RCC 7860 (cell line): Measurements from ENCODE around the gene CNTNAP3B.
A peak's percentile ranks its signal among the peaks of the same experiment; 100 is the strongest.
"Not testable (repeated sequence)": the region's sequence is repeated elsewhere in the genome, so short reads cannot be mapped to it uniquely, and the experiment has no call there.

Experiments used
- DNase-seq: peaks from one replicate; pipeline ENCODE4 v3.0.0-alpha.2; 2015; ENCODE audit warnings: low spot score
- FAIRE-seq: peaks from 2 replicates; lab custom pipeline; 2012; peaks lifted over from hg19 to GRCh38; lab: Jason Lieb, UNC

The CNTNAP3B gene

DNA sequence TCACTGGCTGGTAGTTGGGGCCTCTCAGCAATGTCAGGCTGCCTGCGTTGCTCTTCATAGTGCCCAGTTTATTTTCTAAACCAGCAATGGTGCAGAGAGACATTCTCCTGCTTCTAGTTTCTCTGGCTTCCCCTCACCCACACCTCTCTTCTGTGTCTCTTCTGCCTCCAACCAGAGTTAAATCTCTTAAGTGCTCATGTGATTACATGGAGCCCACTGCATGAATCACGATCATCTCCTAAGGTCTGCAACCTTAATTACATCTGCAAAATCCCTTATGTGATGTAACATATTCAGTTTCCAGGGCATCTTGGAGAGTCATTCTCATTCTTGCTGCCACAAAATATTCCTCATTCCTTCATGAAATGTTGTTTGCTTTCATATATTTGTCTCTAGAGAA is 149.0 kb downstream of the CNTNAP3B start:
- DNase-seq, FAIRE-seq: not testable (repeated sequence)

DNA sequence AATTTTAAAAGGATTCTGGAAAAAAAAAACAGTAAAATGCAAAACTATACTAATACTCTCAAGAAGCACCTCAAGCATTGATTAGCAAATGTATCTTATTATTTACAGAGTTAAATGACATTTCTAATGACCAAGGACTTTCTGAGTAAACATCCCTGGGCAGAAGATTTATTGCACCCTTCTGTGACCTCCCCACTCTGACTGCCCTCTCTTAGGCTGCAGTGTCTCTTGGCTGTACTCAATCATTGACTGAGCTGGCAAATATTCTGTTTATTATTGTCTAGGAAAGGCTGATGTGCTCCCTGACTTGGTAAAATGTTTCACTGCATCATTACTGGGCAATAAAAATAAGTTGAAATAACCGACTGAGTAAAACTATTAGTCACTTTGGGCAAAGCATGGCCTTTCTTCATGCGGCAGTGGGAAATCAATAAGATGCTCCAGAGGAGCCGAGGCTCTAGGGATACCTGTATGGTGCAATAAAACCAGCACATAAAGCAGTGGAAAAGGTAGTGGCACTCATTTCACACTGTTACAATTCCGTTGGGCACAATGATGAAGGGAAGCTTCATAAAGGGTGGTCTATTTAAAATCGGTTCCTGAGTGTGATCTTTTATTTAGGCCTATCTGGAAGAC is 151.1 kb downstream of the CNTNAP3B start:
- DNase-seq, result not testable (repeated sequence)
- peak; percentile 70 for FAIRE-seq

DNA sequence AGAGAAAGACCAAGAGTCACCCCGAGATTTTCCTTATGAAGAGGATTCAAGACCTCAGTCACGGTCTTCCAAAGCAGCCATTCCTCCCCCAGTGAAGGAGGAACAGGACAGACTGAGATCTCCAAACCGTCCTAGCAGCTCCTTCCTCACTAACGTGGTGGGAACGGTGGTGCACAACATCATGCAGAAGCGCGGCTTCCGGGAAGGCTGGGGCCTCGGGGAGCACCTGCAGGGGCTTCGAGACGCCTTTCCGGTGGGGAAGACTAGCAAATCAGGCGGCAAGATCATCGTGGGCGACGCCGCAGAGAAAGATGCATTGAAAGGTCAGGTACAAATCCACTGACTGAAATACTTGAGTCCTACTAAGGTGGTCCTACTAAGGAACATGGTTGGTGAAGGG is 154.3 kb downstream of the CNTNAP3B start:
- FAIRE-seq, DNase-seq: not testable (repeated sequence)

DNA sequence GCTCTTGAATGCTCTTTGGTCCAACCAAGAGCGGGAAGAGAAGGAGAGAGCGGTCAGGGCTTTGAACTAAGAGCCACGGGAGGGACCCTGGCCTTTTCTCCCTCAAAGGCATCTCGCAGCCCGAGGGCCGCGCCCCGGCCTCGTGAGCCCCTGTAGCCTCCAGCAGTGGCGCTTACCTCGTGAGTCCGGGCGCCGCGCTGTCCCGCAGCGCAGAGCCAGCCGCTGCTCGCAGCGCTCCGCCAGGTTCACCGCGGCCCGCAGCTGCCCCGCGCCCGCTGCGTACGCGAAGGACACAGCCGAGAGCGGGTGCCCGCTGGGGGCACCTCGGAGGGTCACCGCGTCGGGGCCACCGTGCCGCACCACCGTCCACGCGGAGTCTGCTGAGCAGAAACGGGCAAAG is 176.2 kb downstream of the CNTNAP3B start:
- FAIRE-seq, DNase-seq: not testable (repeated sequence)

DNA sequence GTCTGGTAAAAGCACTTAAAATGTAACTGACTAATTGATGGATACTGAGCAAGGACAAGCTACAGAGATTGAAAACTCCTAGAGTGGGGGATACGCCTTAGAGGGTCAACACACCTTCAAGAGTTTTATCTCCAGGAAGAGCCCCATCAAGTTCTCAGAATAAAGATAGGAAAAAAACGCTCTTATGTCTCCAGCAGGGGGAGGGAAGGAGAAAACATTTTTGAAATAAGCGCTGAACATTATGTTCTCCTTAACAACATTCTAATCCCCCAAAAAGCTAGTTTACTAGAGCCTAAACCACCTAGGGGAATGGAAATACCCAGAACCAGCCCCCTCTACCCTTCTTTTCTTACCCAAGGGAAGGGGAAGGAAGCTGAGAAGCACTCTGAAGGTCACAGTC is 187.5 kb downstream of the CNTNAP3B start:
- not testable (repeated sequence) for FAIRE-seq, DNase-seq

DNA sequence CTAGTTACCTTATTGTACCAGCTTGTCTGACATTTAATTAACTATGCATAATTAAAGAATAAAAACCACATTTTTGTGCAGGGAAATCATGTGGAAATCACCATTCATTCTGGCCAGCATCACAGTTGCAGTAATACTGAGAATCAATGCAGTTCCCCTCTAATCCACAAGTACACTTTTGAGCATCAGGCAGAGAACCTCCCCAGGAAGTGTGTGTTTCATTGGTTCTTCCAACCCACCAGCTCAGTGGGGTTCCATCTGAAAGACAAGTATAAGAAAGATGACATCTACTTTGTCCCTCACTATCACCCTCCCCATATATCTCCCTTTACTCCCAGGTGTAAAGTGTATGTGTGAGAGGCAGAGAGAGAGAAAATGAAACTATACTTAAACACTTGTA is 191.1 kb downstream of the CNTNAP3B start:
- FAIRE-seq, DNase-seq: not testable (repeated sequence)

DNA sequence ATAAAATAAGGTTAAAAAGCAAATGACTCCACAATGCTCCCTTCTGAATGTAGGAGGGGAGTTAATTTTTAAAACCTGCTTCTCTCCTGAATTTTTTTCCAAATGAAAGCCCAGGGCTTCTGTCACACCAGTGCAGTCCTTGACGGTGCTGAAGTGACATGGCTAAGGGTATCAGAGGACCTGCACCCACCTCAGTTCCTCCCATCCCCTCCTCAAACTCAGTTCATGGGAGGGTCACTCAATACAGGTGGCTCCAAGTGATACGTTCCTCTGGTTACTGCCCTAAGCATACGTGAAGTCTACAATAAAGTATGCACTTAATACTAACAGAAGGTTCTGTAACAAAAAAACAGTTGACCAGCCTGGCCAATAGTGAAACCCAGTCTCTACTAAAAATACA is 193.5 kb downstream of the CNTNAP3B start:
- not testable (repeated sequence) for DNase-seq, FAIRE-seq

DNA sequence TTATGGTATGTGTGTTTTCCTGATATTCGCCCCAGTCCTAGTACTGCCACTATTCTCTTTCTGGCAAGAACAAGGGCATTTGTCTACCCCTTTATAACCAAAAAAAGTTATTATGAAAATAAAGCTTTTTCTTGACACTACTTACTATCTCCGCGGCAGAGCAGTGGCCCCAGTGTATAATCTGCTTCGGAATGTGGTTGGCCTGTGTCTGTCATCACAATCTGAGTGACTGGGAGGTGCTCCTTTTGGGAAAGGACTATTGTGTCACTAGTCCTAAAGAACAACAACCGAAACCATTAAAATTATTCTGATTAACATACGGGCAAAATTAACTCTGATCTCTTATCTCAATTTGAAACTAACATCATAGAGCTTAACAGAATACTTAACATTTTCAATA is 200.1 kb downstream of the CNTNAP3B start:
- DNase-seq, FAIRE-seq: not testable (repeated sequence)

DNA sequence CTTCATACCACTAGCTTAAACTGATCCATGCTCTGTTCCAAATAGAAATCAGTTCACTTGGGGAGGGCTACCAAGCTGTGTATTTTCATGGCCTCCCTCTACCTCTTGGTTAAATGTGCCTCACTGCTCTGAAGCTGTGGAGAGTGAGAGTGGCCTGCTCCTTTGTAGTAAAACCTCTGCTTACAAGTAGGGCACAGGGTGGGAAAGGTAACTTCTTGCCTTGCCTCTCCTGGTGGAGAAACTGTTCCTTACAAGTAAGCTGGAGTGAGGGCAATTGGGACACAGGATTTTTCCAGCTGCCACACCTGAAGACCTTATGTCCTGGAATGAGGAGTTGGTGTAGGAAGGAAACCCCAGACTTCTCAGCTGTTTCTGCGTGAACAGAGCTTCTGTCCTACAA is 211.9 kb downstream of the CNTNAP3B start:
- not testable (repeated sequence) for DNase-seq, FAIRE-seq

DNA sequence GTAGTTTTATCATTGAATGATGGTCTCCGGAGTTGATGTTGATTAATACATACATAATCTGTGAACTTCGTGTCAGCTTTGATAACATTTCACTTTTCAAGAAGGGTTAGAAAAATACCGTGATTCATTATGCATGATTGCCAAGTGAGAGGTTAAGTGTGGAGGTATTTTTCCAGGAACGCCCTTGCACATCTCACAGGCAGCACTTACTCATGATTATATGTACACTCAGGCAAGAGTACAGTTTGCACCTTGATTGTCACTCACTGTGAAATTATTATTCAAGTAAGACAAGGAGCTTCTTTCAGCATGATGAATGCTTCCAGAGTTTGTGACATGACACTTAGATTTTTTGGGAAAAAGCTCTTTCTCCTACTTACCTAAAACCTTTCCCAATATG is 223.7 kb downstream of the CNTNAP3B start:
- FAIRE-seq, result not testable (repeated sequence)

DNA sequence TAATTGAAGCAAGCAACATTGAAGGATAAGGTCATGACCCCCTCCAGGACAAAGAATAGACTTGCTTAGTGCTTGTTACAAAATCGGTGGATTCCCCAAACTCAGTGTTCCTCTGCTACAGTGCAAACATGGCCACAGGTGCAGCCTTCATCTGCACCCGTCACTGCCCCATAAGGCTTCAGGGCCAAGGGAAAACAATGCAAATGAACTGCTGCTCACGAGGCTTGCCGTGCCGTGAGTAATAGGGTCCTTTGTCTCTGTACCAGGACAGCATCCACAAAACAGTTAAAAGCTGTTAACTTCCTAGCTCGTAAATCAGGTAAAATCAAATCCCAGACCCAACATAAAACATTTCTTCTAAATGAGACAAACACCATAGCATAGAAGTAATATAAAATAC is 226.5 kb downstream of the CNTNAP3B start:
- not testable (repeated sequence) for DNase-seq, FAIRE-seq

More for the DNA sequence above, 223.7 kb downstream of the CNTNAP3B start:
- not testable (repeated sequence) for DNase-seq

DNA sequence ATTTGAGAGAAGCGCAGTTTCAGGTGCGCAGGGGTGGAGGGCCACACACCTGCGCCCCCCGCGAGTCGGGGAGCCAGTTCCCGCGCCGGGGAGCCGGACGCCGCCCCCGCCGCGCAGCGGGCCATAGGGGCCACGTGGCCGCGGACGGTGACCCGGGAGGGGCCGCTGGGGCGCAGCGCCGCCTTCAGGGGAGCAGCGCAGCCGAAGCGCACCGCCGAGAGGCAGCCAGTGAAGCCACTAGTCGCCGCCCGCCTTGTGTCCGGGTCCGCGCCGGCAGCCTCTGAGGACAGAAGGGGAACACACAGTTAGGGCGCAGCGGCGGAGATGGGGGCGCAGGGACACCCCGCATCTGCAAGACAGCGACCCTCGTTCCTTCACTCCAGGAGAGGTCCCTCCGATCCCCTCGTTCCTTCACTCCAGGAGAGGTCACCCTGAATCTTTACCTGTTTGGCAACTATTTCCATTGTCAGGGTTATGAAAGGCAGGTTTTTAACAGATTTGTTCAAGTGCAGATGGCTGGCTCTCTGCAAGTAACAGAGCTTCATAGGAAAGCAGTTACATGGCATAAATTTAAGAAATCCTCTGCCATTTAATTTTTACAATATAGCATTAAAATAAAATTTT is 230.4 kb downstream of the CNTNAP3B start:
- not testable (repeated sequence) for FAIRE-seq, DNase-seq

DNA sequence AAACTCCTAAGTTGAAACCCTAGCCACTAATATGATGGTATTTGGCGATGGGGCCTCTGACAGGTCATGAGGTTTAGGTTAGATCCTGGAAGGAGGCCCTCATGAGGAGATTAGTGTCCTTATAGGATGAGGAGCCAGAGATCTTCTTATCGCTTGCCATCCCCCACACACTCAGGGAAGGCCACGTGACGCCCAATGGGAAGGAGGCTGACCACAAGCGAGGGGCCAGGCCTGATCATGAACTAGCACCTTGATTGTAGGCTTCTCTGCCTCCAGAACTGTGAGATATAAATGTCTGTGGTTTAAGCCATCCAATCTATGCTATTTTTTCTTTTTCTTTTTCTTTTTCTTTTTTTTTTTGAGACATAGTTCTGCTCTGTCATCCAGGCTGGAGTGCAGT is 254.7 kb downstream of the CNTNAP3B start:
- not testable (repeated sequence) for FAIRE-seq, DNase-seq

DNA sequence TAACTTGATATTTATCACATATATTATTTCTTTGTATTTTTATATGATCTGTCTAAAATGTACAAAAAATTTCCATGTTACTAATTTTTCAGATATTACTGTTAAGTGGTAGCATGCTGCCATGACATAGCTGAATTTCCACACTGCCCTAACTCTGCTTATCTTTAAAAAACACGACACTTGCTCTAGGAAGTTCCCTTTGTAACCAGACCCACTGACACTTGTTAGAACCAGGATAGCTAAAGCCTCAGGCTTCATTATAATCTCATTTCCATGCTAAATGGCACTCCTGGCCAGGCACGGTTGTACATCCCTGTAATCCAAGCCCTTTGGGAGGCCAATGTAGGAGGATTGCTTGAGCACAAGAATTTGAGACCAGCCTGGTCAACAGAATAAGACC is 273.8 kb downstream of the CNTNAP3B start:
- not testable (repeated sequence) for DNase-seq, FAIRE-seq

DNA sequence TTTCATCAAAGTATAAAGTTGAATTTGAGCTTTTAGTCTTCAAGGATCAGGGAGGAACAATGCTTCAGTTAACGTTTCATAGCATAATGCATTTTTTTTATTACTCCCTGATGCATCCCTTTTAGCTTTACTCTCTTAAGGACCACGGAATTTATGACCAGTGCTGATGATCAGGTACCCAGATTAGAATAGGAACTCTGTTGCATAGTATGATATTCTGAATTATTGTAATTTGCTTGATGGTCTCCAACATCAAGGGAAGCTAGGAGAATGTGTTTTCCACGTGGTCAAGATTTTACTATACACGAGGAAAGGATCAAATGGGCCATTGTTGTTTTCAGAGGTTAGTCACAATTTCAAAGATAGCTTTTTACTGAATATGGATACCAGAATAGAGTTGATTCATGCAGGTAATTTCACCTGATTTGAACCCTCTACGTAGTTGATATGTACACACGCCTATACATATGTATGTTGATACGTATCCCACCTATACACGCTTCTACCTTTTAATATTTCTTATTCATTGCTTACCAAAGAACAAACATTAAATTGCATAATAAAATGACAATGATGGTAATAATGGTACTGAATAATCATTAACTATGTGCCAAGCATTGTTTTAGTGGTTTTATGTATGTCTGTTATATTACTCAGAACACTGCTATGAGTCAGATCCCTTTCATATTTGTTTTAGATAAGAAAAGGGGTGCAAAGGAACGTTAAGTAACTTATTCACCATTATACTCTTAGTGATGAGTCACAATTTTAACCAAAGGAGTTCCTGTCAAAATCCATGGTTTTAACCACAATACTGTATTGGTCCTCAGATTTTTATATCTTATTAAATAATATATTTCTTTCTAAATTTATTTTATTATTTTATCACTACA is 277.1 kb downstream of the CNTNAP3B start:
- not testable (repeated sequence) for FAIRE-seq, DNase-seq

DNA sequence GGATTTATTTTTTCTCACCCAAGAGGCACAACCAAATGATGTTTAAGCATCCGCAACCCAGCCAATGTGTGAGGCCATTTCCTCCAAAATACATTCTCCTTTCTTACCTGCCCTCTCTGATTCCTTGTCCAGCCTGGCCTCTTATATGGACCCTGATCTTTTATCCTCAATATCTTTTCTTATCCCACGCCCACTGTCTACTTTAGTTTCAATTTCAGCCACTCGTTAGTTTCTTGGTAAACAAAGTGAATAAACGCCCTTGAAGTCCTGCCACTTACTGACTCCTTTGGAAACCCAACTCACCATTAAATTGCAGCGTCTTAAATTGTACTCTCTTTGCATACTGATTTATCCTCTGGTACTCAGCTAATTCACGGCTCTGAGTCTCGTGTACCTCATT is 281.4 kb downstream of the CNTNAP3B start:
- not testable (repeated sequence) for FAIRE-seq, DNase-seq
